Glomerular visceral epithelial cell (primary cell): ENCODE measurements around the gene LIN52.
A peak's percentile ranks its signal among the peaks of the same experiment; 100 is the strongest.

Experiments
- DNase-seq: peaks from one replicate; pipeline ENCODE4 v3.0.0-alpha.2; 2016; ENCODE audit errors: extremely low spot score

The LIN52 gene, protein sequence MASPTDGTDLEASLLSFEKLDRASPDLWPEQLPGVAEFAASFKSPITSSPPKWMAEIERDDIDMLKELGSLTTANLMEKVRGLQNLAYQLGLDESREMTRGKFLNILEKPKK

DNA sequence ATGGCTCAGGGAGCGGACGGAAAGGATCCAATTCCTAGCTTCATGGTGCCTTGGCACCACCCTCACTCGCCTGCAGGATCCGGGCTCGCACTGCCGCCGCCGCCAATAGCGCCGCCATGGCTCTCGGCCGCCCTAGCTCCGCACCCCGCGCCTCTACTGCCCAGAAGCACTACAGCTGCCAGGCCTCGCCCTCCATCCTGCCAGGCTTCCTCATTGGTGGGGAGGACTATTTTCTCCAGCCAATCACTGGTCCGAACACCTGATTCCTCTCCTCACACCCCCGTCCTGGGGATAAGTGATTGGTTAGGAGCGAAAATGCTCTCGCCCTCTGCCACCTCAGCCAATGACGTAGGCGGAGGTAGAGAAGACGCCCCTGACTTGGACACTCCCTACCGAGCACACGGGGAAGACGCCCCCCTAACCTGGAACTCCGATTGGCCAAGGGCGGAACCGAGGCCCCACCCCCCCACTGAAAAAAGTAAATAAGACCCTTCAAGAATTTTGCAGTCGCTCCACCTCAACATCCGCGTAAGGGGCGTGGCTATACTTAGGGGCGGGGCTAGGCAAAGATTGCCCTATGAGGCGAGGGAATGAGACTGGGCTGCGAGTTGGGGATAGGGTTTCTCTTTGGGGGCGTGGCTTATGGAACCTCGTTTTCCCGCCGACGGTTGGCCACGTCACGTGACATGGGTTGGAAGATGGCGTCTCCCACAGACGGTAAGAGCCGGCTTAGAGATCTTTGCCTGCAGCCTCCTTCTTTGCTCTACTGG is at the start of gene LIN52, which contains the start of gene ALDH6A1:
LIN52 (plus strand) TSS at position 680 of the 770 bp plus-strand sequence; CDS start at position 699, 19 bp downstream.
ALDH6A1 (minus strand) TSS at position 177 of the 770 bp plus-strand sequence; CDS start at position 118, 59 bp downstream.
- DNase-seq: peak; percentile 100

DNA sequence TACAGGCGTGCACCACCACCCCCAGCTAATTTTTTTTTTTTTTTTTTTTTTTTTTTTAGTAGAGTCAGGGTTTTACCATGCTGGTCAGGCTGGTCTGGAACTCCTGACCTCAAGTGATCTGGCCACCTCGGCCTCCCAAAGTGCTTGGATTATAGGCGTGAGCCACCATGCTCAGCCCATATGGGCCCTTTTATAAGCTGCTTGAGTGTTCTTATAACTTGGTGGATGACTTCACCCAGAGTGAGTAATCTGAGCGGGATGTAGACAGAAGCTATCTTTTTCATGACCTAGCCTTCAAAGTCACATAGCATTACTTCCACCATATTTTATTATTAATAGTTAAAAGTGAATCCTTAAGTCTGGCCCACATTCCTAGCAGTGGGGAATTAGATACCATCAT is 49.2 kb upstream of the LIN52 start:
- no peak for DNase-seq

DNA sequence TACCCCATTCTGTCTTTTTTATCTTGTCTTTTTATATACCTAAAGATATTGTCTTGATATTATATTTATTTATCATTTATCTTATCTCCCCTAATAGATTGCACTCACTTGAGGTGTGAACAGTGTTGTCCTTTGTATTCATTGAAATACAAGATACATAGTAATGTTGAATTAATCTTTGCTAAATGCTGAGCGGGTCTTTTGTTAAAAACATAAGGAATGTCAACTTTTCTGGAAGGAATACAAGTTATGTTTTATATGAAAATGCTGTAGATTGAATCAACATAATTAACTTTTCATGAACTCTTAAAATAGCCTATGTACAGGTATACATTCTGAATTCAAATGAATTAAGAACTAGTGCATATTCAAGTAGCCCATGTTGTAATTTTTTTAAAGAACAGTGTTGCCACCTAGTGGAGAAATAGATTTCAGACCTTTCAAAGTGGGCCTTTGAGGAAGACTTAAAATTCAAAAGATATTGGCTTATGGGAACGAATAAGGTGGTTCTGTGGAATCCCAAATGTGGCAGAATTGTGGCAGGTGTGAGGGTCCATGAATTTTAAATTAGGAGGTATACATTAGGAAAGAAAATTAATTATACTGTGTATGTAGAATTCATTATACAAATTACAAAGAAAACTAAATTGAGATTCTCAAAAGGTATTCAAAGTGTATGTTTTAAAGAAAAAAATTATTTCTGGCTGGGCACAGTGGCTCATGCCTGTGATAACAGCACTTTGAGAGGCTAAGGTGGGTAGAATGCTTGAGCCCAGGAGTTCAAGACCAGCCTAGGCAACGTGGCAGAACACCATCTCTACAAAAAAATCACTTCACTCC is 46.5 kb upstream of the LIN52 start:
- DNase-seq: peak; percentile 62

DNA sequence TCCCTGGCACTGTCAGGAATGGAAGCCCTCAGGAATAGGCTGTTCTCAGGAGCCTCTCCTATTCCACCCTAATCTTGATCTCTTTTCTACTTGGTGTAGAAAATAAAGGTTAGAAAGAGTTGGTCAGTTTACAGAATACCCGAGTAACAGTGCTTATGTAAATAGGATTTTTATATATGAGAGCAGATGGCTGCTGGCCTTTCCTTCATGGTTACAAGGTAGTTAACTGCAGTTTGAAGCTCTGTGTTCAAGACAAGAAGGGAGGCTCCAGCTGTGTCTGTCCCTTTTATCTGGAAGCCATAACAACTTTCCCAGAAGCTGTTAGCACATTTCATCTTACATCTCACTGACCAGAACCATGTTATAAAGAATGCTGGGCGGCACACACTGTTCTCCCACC is 42.5 kb upstream of the LIN52 start:
- DNase-seq: no peak

DNA sequence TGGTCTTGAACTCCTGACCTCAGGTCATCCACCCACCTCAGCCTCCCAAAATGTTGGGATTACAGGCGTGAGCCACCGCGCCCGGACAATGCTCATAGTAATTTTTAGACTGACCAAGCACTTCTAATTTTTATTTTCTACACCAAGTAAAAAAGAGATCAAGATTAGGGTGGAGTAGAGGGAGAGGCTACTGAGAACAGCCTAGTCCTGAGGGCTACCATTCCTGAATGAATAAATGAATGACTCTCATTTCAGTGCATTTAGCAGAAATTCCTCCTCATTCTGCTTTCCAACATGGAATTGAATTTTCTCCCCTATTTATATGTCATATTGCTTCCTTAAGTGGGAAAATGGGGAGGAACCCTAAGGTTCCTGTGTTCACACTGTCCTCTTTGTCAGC is 39.2 kb upstream of the LIN52 start:
- no peak for DNase-seq

DNA sequence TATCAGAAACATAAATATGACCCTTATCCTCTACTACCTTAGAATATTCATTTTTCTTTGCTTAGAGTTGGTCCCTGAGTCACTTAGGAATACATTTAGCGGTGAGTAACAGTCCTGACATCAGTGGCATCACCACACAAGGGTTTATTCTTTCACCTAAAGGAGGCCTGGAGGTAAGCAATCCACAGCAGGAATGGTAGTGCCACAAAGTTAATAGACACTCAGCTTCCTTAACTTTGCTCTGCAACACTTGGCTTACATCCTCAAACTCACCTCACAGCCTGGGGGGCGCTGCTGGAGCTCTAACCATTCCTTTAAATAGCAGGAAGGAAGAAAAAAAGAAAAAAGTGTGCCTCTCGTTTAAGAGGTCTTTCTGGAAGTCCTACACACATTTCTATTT is 36.5 kb upstream of the LIN52 start:
- peak; percentile 63 for DNase-seq

DNA sequence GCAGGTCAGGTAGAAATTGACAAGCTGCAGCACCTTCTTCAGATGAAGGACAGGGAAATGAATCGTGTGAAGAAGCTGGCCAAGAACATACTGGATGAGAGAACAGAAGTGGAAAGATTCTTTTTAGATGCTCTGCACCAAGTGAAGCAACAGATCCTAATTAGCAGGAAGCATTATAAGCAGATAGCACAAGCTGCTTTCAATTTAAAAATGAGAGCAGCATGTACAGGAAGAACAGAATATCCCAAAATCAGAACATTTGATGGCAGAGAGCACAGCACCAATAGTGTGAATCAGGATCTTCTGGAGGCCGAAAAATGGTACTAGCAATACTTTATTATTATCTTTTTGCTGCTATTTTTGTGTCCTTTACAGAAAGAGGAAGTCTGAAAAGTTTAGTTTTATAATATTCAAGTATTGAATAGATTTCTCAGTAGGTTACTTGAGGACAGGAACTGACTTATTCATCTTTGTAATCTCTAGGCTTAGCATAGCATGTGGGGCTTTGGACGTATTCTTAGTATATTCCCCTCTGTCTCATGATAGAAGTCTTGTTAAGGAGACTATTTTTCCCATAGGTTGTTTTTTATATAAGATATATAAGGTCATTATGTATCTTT is 34.8 kb upstream of the LIN52 start:
- DNase-seq: no peak

DNA sequence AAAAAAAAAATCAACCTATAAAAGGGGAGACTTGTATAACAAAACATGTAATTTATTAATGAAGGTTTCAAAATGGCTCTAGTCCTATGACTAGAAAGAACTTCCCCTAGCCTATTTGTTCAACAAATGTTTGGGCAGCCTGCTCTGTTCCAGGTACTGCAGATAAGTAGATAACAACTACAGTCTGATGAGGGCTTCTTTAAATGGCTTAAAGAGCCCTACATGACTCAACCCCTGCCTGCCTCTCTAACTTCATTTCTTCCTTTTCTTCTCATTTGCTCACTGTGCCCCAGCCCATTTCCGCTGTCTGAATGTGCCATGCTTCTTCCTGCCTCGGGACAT is 22.0 kb upstream of the LIN52 start:
- DNase-seq: no peak

DNA sequence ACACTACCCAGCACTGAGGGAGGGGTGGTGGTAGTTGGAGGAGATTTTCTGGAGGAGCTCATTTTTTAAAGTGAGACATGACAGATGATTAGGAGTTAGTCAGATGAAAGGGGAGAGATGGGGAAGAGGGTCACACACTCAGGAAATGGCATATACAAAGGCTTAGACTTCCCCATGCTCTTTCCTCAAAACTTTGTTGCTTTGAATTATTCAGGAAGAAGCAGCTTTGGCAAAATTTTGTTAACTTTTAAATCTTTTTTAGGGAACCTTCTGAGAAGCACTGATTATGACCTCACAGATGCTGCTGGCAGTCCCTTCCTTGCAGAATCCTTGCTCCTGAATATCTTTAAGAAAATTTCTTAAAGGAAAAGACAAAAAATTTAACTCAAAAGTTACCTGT is 20.3 kb upstream of the LIN52 start:
- DNase-seq: no peak

DNA sequence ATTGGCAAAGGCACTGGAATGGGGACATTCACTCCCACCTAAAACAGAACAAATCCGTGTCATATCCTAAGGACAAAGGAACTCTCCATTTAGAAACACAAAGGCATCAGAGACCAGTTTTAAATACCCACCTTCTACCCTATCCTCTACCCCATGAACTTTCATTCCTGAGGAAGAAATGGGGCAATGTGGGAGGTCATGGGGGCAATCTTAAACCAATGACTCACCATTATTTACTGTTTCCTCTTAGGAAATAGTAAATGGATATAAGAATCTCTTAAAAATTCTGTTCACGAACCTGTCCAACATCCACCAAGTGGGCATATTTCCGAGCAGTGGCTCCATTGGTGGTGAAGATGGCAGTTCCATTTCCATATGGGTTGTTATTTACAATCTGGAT is 19.9 kb upstream of the LIN52 start:
- no peak for DNase-seq

DNA sequence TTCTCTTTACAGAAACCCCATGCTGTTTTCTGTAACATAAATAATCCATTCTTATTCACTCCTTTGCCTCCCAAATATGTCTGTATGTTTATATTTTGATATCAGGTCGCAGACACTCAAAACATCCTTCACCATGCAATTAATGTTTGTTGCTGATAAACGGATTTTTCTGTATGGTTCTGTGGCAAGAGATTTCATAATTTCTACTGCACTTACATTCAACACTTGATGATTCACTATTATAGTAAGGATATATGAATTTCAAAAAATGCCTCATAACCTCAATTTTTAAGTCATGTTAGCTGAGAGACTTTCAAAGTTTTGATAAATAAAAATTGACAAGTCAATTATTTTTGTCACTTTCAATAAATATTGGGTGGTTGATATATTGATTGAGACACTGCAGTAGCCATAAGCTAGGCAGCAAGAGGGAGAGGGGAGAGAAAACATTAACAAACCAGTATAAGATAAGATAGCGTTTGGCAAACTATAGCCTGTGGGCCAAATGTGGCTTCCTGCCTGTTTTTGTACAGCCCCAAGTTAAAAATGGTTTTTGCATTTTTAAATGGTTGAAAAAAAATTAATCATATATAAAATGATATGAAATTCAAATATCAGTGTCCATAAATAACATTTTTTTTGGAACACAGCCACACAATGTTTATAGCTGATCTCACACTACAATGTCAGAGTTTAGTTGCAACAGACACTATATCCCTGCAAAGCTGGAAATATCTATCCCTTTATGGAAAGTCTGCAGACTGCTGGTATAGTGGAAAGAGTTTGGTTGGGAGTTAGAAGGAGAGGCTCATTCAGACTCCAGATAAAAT is 18.8 kb upstream of the LIN52 start:
- no peak for DNase-seq

DNA sequence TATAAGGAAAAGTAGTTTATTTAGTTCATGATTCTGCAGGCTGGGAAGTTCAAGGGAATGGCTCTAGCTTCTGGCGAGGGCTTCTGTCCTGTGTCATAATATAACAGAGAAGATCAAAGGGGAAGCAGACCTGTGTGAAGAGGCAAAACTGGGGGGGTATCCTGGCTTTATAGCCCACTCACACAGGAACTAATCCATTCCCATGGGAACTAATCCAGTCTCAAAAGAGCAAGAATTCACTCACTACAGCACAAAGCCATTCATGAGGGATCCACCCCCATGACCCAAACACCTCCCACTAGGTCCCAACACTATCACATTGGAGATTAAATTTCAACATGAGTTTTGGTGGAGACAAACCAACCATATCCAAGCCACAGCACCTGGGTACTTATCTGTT is 7.4 kb upstream of the LIN52 start:
- no peak for DNase-seq

DNA sequence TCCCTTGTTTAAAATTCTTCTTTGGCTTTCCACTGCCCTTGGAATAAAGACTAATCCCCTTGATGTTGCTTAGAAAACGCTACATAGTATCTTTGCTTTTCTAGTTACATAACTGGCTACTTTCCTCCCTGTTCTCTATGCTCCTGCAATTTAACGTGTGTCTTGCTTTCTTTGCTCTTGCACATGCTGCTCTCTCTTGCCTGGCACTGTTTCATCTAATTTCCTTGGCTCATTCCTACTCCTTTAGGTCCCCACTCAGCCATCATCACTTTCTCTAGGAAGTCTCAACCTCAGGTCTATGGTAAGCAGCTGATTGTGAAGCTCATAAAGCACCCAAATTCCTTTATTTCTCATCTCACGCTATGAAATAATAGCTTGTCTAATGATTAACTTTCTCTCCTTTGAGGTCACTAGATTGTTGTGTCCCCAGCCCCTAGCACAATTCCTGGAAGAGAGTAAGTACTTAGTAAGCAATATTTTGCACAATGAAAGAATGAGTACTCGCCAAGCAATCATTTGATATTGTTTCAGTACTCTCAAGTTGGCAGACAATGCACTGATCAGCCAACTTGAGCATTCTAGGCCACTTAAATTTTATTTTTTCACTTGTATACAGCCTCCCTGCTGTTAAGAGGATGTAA is 3.8 kb upstream of the LIN52 start:
- DNase-seq: peak; percentile 26

DNA sequence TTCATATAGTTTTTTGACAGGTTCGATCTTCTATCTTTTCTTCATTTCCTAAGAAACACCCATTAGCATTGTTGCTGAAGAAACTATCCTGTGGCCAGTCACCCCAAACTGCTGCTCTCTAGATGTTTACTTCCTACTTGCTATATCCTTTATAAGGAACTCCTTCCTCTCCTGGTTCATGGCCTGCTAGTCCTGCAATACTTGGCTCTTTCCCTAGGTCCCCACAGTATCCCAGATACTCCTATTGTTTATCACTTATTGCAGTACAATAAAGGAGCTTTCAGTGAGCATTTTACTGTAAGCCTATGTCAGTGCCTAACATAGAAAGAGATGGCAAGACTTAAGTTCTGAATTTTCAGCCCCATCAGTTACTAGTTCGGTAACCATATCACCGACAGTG is 3.3 kb upstream of the LIN52 start:
- DNase-seq: no peak

DNA sequence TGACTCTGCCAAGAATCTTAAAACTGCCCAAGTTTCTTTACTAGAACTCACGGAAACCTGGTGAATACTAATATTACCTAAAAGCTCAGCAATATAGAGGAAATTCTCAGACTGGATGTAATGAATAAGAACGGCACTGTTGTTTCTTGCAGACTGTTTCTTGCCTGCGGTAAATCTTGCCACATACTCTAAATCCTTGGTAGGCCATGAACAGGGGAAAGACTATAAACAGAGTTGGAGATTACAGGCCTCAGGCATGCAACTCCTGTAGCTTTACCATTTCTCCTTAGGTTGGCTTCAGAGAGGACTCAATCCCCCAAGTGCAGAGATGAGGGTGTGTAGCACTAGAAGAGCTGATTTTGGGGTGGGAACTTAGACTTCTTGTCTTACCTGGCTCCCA is 1.6 kb upstream of the LIN52 start:
- no peak for DNase-seq

DNA sequence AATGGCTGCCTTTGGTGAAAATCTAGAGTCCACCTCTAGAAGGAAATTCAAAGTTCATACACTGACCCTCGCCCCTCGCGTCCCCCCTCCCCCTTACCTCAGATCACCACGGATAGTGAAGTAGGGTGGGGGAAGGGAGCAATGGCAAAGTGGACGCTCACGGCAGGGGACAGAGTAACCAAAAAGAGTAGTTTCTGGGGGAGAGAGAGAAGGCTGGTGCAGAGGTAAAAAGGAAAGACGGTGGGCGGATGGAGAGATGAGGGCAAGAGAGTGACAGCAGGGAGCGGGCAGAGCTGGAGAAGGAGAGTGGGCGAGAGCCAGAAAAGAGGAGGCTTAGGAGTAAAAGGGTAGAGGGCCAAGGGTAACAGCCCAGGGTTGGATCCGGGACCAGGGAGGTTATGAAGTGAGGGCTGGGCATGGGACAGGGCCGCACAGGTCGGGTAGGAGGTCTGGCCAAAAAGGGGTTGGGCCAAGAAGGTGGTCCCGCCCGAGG is 926 bp upstream of the LIN52 start:
- no peak for DNase-seq

DNA sequence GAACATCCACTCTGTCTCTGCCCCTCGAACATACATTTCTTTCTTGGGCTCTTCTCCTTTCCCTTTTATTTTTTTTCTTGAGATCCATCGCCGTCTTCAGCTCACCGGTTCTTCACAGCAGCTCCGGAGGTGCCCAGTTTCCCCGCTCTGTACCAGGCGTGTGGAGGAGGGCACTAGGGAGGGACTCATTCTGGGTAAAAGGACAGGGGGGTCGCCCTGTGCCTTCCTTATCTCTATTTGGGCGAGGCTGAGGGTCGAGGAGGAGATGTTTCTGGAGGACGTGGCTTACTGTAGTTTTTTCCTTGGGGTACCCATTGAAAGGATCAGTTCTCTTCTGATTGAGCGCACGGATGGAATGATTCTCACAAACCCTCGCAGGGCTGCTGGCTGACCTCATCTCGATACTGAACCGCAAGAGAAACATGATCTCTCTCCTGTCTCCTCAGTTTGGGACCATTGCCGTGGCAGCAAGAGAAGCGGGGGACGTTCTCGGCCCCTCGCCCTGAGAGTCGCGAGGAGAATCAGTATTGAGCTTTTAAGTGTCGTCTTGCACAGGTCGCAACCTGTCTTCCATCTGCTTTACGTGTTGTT is 386 bp downstream of the LIN52 start:
- DNase-seq: peak; percentile 70

DNA sequence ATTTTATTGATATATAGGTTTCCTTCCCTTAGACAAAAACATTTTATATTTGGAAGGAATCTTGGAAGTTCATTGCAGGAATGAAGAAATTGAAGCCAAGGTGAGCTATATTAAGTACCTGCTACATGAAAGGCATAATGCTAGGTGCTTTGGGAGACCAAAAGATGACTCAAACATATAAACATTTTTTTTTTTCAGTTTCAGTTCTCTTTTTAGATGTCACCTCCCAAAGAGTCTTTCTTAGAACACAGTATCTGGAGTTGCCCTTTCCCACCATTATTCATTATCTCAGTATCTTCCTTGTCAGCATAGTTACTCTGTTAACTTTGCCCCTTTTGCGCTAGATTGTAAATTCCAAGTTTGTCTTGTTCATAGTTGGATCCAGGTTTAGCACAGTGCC is 1.1 kb downstream of the LIN52 start:
- no peak for DNase-seq

DNA sequence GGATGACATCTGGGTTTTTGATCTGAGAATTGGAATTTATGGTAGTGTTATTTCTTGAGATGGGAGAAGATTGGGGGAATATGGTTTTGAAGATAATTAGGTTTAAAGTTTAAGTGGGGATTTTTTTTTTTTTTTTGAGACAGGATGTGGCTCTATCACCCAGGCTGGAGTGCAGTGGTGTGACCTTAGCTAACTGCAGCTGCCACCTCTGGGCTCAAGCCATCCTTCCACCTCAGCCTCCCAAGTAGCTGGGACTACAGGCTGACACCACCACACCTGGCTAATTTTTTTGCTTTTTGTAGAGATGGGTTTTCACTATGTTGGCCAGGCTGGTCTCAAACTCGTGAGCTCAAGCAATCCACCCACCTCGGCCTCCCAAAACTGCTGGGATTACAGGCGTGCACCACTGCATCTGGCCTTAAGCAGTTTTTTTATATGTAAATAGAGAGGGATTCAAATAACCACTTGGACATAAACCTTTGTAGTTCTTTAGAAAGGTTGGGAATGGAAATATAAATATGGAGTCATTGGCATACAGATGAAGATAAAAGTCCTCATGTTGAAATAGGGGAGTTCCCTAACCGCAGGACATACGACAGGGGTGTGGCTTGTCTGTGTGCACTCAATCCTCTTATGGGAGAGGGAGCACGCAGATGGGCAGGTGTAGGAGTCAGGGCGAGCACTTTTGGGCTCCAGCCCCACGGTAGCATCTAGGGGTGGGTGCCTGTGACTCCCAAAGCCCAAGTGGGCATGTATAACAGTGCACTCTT is 4.7 kb downstream of the LIN52 start:
- no peak for DNase-seq

DNA sequence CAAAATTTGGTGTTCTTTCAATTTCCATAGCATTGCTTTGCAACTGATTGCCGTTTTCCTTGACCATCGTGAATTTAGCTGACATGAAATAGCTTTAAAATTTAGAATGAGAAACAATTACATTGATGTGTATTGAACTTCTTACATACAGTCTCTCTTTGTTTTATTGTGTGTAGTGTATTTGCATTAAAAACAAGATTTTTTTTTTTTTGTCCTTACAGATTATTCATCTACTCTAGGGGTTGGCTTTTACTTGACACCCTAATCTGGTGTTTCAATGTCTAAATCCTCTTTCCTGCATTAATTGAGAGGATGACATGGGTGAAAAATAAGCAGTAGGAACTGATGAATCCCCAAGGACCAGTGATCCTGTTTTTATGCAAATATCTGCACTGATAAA is 20.6 kb downstream of the LIN52 start:
- no peak for DNase-seq
